Stimulated activated CD8-positive, alpha-beta memory T cell treated with anti-CD3 and anti-CD28 coated beads, Interleukin-7, amount 100 ng/mL, for 48 hours (primary cell): ENCODE data around the gene NYNRIN.
"Not testable (repeated sequence)": the region's sequence is repeated elsewhere in the genome, so short reads cannot be mapped to it uniquely, and the experiment has no call there.

Experiments used
- DNase-seq, 2 donors: peaks; one replicate each; pipeline ENCODE4 v3.0.0-alpha.2; 2020; ENCODE audit warnings: low read depth in 1 of 2; ENCODE audit errors: extremely low read depth in 1 of 2

The NYNRIN gene

GRCh38 chr14:24369907-24370687 is 28.7 kb upstream of the NYNRIN start:
- DNase-seq = no peak

DNA sequence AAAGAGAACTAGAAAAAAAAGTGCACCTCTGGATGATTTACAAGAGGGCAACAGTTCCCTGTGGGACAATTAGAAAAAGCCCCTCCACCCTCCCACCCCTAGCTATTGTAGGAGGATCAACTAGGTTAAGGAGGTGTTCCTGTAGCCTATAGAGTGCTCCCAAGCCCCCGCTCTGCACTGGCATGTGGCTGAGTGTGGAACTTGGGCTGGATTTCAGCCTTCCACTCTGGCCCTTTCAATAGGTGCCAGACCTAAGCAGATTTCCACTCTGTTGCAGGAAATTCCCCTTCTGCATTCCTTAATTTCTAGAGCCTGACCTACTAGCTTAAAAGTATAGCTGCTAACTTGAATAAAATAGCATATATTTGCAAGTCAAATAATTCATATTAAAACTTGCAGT is 28.1 kb upstream of the NYNRIN start:
- DNase-seq = no peak

GRCh38 chr14:24371605-24372004 is 27.2 kb upstream of the NYNRIN start:
- not testable (repeated sequence) for DNase-seq

- DNase-seq = no peak
Observed at GRCh38 chr14:24372701-24373416, 25.9 kb upstream of the NYNRIN start.

DNA sequence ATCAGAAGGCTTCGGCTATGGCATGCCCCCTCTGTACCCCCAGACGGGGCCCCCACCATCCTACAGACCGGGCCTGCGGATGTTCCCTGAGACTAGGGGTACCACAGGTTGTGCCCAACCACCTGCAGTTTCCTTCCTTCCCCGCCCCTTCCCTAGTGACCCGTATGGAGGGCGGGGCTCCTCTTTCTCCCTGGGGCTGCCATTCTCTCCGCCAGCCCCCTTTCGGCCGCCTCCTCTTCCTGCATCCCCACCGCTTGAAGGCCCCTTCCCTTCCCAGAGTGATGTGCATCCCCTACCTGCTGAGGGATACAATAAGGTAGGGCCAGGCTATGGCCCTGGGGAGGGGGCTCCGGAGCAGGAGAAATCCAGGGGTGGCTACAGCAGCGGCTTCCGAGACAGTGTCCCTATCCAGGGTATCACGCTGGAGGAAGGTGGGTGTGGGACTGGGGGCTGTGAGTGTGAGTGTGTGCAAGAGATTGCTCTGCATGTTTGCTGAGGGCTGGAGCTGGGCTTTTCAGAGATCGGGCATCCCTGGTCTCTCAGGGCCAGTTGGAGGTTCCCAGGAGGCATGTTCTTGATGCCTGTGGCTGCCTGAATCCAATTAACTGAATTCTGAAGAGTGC is 22.2 kb upstream of the NYNRIN start:
- no peak for DNase-seq

DNA sequence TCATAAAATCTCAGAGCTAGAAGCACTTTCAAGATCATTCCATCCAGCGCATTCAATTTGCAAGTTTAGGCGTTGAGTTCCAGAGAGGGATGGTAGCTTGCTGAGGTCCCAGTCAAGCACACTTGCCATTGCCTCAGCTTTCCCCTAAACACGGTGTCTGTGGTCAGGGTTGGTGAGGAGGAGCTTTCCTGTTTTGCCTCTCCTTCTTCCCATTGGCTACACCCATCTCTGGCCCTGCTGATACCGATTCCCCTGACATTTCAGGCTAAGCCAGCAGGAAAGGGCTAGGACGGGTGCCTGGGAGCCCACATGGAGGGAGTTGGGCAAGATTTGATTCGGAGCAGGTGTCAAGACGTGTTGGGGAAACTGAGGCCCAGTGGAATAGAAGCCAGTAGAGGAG is 21.7 kb upstream of the NYNRIN start:
- no peak for DNase-seq

- no peak for DNase-seq
Observed at GRCh38 chr14:24377657-24378056, 21.1 kb upstream of the NYNRIN start.

- no peak for DNase-seq
Observed at GRCh38 chr14:24378327-24378726, 20.5 kb upstream of the NYNRIN start.

GRCh38 chr14:24378981-24379906 is 19.6 kb upstream of the NYNRIN start:
- no peak for DNase-seq

DNA sequence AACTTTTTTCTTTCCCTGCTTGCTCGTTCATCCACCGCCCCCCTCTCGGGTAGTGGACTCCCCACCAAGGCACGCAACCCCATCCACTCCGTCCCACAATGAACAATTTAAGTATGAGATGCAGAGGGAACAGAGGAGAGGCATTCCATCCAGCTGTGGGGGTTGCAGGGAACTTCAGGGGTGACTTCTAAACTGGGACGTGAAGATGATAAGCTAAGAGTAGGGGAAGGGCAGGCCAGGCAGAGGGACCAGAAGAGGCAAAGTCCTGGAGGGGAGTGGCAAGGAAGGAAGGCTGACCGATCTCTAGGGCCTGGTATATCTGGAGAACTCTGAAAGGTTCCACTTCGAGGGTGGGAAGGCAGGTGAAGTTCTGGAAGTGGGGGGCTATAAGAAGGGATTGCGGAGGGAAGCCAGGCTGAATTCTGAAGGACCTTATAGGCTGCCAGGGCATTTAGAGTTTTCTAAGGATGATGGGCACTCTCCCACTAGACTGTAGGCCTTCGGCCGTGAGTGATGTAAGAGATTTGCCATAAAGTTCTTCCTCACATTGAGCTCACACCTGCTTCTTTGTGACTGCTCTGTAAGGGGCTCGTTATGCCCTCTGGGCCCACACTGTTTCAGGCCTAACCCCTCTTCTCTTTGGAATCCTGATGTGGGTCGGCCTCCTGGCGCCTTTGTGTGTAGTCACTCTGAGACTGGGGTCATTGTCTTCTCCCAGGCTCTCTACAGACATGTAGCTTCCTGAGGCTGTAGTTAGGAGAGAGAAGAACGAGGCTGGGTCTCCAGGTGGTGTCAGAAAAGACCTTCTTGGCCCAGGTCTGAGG is 18.7 kb upstream of the NYNRIN start:
- no peak for DNase-seq

DNA sequence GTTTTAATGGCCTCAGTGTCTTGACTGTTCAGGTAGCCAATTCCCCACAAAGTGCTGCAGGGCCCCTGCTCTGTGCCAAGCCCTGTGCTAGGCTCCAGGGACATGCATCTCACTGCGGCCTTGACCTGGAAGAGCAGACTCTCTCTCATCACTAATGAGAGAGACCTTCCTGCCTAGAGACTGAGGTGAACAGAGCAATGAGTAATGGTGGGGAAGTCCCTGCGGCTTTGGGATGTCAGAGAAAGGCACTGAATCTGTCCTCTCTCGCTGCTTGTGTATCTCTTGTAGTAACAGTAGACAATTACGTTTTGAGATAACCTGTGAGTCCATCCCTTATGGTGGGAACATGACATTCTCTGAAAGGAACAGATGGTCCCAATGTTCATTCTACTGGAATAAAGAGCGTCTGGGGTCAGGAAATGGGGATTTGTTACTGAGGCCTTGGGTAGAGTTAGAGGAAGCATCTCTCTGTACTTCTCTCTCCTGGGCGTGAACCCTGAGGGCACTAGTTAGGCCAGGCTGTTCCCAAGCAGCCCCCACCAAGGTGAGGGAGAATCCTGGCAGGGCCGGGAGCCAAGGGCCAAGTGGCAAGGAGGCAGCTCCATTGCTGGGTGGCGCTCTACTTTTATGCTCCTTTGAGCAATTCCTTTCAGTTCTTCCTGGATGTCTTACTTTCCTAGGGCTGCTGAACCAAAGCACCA is 17.3 kb upstream of the NYNRIN start:
- DNase-seq = no peak

GRCh38 chr14:24382064-24382371 is 16.8 kb upstream of the NYNRIN start:
- DNase-seq = no peak

DNA sequence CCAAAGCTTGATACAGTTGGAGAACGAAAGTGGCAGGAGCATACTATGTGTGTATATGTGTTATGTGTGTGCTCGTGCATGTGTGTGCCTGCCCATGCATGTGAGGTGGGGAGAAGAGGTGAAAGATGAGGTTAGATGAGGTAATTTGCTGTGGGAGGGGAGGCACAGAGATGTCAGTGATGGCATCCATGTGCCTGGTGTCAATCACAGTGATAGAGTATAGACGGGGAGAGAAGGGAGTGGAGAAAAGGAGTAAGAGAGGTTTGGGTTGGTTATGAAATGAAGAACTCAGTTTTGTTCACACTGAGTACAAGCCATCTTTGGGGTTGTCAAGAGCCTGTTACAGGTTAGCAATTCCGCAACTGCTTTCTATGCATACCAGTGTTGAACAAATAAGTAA is 14.6 kb upstream of the NYNRIN start:
- DNase-seq = no peak

DNA sequence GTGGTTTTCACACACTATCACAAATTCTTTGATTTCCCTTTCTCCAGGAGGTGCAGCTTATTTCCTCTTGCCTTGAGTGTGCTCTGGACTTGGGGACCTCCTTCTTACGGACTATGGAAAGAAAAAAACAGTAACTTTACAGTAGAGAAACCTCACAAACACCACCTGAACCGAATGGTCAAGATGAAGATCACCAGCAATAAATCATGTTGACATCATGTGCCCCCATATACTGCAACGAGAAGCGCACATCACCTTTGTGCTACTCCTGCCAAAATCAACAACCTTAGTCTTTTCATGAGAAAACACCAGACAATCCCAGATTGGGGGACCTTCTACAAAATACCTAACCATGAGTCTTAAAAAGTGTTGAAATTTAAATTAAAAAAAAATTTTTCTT is 13.3 kb upstream of the NYNRIN start:
- no peak for DNase-seq

DNA sequence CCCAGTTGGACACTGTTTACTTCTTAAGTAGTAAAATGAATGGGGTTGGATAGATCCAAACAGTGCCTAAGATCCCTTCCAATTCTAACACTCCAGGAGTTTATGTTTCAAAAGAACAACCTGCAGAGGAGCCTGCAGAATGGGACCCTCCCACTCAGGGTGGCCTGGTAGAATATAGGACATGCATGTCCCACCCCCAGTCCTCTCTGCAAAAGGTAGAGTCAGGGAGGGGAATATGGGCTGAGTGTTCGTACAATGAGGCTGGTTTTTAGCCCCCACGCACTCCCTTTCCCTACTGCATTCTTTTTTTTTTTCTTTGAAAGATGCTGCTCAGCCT is 11.8 kb upstream of the NYNRIN start:
- DNase-seq = no peak

DNA sequence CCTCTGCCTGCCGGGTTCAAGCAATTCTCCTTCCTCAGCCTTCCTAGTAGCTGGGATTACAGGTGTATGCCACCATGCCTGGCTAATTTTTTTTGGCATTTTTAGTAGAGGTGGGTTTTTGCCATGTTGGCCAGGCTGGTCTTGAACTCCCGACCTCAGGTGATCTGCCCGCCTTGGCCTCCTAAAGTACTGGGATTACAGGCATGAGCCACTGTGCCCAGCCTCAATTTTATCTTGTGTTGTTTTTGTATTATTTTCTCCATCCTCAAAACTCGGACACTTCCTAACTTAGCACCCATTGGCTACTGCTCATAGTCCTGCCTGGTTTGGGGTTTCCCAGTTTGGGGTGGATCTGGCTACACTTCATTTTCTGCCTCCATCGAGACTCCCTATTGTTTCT is 11.2 kb upstream of the NYNRIN start:
- DNase-seq = not testable (repeated sequence)

DNA sequence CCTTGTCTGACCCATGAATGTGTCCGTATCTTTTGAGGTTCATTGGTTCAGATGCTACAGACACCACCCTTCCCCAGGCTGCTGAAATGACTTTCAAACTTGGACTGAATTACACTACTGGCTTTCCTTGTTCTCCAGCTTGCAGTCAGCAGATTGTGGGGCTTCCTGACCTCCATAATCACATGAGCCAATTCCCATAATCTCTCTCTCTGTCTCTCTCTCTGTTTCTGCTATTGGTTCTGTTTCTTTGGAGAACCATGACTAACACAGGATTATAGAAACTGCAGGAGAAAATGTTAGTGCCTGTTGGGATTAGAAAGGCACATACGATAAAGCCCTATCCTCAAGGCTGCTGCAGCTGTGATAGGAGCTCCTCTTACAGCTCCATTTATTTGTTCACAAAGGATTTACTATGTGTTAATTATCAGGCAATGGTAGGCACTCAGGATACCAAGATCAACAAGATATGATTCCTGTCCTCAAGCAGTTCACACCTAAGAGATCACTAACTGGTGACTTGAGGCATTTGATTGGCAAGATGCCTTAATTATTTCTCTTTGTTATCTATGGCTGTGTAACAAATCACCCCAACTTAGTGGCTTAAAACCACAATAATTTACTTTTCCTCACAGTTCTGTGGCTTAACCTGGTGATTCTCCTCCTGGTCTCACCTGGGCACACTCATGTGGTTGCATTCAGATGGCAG is 10.2 kb upstream of the NYNRIN start:
- DNase-seq = no peak

DNA sequence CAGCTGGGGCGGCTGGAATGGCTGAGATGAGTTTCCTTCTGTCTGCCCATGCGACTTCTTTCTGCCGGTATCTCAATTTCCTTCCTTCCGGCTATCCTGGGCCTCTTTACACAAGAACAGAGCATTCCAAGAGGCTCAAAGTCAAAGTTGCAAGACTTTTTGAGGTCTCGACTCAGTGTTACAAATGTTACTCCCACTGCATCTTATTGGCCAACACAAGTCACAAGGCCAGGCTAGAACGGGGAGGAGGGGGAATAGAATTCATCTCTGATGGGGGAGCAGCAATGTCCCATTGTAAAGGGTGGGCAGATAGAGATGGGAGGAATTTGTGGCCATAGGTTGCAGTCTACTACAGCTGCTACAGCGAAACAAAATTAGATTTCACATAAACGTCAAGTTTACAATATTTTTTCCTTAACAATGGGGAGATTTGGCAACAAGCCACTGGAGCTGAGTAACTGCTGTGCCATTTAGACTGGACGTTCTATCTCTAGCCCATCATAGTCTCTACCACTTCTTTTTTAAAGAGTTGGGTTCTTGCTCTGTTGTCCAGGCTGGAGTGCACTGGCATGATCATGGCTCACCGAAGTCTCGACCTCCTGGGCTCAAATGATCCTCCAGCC is 9.5 kb upstream of the NYNRIN start:
- no peak for DNase-seq
